UCSD-AML1 (cell line): ENCODE results near the gene ONECUT1.
"Not testable (repeated sequence)": the region's sequence is repeated elsewhere in the genome, so short reads cannot be mapped to it uniquely, and the experiment has no call there.

Source experiments
- DNase-seq: peaks from one replicate; lab custom pipeline; 2025; ENCODE audit not compliant: unreplicated experiment; lab: John Stamatoyannopoulos, UW

The ONECUT1 gene

GRCh38 chr15:52790169-52790708 is at the start of gene ONECUT1:
Gene ONECUT1, minus strand, starts transcription at chr15:52790336. Its CDS starts 452 bp downstream, at chr15:52789884.
- peak; percentile 58 for DNase-seq

- no peak for DNase-seq
Measured at GRCh38 chr15:52834379-52834778, 44.2 kb upstream of the ONECUT1 start.

- DNase-seq, result not testable (repeated sequence)
Measured at GRCh38 chr15:52824169-52824942, 34.2 kb upstream of the ONECUT1 start.

- DNase-seq, result no peak
Measured at GRCh38 chr15:52822475-52822874, 32.3 kb upstream of the ONECUT1 start.

- DNase-seq, result no peak
Measured at GRCh38 chr15:52819253-52819652, 29.1 kb upstream of the ONECUT1 start.

GRCh38 chr15:52815899-52816298 is 25.8 kb upstream of the ONECUT1 start:
- DNase-seq, result not testable (repeated sequence)

- no peak for DNase-seq
Measured at GRCh38 chr15:52808996-52809395, 18.9 kb upstream of the ONECUT1 start.

GRCh38 chr15:52808441-52808840 is 18.3 kb upstream of the ONECUT1 start:
- no peak for DNase-seq

- DNase-seq, result no peak
Measured at GRCh38 chr15:52806284-52806655, 16.1 kb upstream of the ONECUT1 start.

- no peak for DNase-seq
Measured at GRCh38 chr15:52805351-52806283, 15.5 kb upstream of the ONECUT1 start.

- DNase-seq, result no peak
Measured at GRCh38 chr15:52804526-52805081, 14.5 kb upstream of the ONECUT1 start.

- no peak for DNase-seq
Measured at GRCh38 chr15:52803467-52804306, 13.6 kb upstream of the ONECUT1 start.

GRCh38 chr15:52803108-52803466 is 13.0 kb upstream of the ONECUT1 start:
- DNase-seq, result no peak

GRCh38 chr15:52802110-52802509 is 12.0 kb upstream of the ONECUT1 start:
- DNase-seq, result no peak

- no peak for DNase-seq
Measured at GRCh38 chr15:52801748-52802085, 11.6 kb upstream of the ONECUT1 start.

GRCh38 chr15:52800828-52801747 is 11.0 kb upstream of the ONECUT1 start:
- DNase-seq, result no peak

GRCh38 chr15:52799145-52799811 is 9.1 kb upstream of the ONECUT1 start:
- no peak for DNase-seq

GRCh38 chr15:52798529-52799101 is 8.5 kb upstream of the ONECUT1 start:
- no peak for DNase-seq
